Stimulated activated CD4-positive, alpha-beta T cell treated with anti-CD3 and anti-CD28 coated beads, Interleukin-12 subunit alpha, Interleukin-12 subunit beta, amount 100 ng/mL, for 48 hours (primary cell): ENCODE measurements around the gene ZIM2.
"Not testable (repeated sequence)": the region's sequence is repeated elsewhere in the genome, so short reads cannot be mapped to it uniquely, and the experiment has no call there.

Experiments used
- DNase-seq, 3 donors: peaks; one replicate each; pipeline ENCODE4 v3.0.0-alpha.2; 2020; ENCODE audit warnings: low read depth in 2 of 3, low spot score in 1 of 3

ZIM2 gene

DNA sequence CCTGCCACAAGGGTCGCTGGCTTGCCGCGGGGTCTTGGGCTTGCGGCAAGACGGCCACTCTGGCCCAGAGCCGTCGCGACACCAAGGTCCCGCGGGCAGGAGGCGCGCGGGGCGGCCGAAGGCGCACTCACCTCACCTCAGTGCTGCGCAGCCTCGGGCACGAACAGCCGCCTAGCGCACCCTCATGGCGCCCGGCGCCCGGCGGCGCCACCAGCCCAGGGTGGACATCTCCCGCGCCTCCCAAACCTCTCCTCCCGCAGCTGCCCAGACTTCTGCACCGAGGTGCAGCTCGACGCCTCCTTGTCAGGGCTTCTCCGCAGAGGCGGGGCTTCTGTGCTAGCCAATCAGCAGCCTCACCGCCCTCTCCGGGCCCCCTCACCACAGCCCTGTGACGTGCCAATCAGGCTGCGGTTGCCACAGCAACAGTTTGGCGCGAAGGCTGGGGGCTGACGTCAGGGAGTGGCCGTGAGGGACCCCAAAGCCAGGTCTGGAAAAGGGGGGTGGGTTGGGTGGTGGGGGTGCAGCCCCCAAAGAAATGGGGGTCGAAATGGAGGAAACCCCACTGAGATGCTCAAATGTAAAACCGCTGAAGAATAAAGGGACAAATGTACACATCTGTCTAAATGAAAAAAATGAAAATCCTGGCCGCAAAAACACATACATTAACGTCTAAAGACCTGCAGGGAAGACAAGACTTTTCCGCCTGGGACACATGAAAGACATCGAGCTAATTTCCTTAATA is at the start of gene ZIM2, which contains the start of gene PEG3:
TSS of gene ZIM2 (minus strand) at position 276 of the 742 bp plus-strand sequence. CDS start 16,449 bp downstream, outside the sequence.
TSS of gene PEG3 (minus strand) at position 276 of the 742 bp plus-strand sequence. CDS start 16,071 bp downstream, outside the sequence.
- no peak for DNase-seq

DNA sequence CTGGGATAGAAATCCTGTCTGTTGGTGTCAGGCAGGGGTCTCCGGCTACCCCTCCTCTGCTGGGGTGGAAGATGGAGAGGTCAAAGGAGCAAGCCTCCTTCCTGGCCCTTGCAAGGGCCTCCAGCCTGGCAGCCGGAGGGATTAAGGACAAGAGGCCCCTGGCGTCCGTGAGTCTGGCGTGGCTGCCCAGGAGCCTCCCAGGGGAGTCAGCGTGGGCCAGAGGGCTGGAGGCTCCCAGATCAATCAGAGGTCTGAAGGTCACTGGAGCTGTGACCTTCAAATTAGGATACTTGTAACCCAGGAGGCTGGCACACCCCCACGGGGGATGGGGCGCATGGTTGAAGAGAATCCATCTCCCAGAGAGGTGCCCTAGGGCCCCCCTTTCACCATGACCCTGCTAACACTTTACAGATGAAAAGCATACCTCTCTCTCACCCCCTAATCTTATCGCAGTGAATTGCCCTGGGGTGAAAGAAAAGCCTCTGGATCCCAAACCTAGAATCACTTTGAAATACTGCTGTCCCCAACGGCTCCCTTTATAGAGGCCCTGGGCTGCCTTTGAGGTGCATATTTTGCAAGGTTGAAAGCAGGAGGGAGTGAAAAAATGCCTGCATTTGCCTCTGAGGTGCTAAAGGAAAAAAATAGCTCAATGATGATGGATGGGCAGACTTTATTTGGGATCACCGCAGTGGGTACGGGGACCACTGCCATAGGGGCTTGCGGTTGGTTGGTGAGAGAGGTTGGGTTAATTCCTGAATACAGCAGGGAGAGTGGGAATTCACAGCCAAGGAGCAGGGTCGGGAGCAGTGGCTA is 44.9 kb upstream of the ZIM2 start:
- DNase-seq = no peak

GRCh38 chr19:56884441-56884840 is 43.9 kb upstream of the ZIM2 start:
- DNase-seq = no peak

- no peak for DNase-seq
These were observed 40.2 kb upstream of the ZIM2 start for GRCh38 chr19:56880592-56881190.

- no peak for DNase-seq
These were observed 36.7 kb upstream of the ZIM2 start for GRCh38 chr19:56877069-56877715.

DNA sequence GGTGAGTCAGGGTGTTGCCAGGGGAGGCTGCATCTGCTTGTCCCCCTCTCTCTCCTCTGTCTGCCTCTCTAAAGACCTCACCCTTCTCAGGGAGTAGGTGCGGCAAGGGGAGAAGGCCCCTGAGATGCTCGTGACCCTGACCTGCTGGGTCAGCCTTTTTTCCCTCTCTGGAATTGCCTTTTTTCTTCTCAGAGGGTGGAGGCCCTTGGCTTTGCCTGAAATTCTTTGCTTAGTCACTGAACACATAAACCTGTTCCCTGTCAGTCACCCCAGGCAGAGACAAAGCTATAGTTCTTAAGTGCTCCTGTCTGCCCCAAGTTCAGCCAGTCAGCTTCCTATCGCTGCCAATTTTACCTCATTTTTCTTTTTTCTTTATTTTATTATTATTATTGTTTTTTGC is 35.2 kb upstream of the ZIM2 start:
- DNase-seq = no peak

GRCh38 chr19:56874530-56874929 is 34.0 kb upstream of the ZIM2 start:
- no peak for DNase-seq

DNA sequence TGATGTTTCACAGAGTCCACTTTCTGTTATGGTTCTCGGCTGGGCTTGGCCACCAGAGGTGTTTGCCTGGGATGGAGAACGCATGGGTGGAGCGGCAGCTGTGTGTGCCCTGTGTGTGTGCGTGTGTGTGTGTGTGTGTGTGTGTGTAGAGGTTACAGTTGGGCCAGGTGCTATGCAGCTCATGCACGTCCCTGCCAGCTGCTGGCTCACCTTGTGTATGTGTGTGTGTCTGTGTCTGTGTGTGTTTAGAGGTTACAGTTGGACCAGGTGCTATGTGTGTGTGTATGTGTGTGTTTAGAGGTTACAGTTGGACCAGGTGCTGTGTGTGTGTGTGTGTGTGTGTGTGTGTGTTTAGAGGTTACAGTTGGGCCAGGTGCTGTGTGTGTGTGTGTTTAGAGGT is 33.0 kb upstream of the ZIM2 start:
- DNase-seq = no peak

GRCh38 chr19:56869886-56870285 is 29.4 kb upstream of the ZIM2 start:
- DNase-seq = no peak

DNA sequence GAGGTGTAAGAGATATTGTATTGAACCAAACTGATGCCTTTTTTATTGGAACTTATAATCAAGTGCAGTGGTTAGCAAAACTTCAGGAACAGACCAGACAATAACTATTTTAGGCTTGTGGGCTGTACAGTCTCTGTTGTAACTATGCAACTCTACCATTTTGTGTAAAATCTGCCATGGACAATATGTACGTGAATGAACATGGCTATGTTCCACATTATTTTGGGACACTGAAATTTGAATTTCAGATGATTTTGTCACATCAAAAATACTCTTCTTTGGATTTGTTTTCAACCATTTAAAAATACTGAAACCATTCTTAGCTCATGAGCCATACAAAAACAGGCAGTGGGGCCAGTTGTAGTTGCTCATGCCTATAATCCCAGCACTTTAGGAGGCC is 27.9 kb upstream of the ZIM2 start:
- DNase-seq = no peak

- DNase-seq = no peak
These were observed 26.0 kb upstream of the ZIM2 start for GRCh38 chr19:56866538-56866937.

- no peak for DNase-seq
These were observed 24.1 kb upstream of the ZIM2 start for GRCh38 chr19:56864443-56865125.

DNA sequence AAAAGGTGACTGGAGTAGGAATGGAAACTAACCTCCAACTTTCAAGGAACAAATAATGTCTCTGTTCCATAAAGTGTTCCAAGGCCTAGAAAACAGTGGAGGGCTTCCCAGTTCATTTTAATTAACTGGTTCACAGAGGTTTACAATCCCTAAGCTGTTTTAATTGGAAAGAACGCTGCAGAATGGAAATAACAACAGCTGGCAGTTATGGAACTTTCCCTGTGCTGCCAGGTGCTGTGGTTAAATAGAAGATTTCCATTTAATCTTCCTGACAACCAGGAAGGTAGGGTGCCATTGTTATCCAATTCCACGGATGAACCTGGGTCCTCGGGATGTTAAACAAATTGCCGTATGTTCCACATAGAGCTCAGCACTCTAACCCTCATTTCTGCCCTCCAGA is 22.2 kb upstream of the ZIM2 start:
- no peak for DNase-seq

GRCh38 chr19:56860409-56860808 is 19.9 kb upstream of the ZIM2 start:
- not testable (repeated sequence) for DNase-seq

- no peak for DNase-seq
These were observed 17.5 kb upstream of the ZIM2 start for GRCh38 chr19:56858026-56858425.

DNA sequence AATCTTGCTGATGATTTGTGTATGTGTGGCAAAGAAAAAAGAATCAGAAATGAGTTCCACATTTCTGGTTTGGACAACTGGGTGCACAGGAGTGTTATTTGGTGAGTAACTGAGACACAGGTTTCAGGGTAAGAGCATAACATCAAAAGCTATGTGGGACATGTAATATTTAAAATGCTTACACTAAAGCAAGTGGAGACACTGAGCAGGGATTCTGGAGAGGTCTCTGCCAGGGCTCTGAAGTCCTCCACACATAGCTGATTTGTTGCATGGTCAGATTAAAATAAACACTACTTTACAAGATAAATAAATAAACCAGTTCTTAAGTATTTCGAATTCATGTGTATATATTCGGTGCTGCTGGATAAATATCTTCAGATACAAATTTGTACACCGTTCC is 16.3 kb upstream of the ZIM2 start:
- no peak for DNase-seq

GRCh38 chr19:56852361-56852760 is 11.8 kb upstream of the ZIM2 start:
- not testable (repeated sequence) for DNase-seq

GRCh38 chr19:56848166-56848565 is 7.6 kb upstream of the ZIM2 start:
- DNase-seq = no peak

- no peak for DNase-seq
These were observed 1.9 kb upstream of the ZIM2 start for GRCh38 chr19:56842412-56842811.

DNA sequence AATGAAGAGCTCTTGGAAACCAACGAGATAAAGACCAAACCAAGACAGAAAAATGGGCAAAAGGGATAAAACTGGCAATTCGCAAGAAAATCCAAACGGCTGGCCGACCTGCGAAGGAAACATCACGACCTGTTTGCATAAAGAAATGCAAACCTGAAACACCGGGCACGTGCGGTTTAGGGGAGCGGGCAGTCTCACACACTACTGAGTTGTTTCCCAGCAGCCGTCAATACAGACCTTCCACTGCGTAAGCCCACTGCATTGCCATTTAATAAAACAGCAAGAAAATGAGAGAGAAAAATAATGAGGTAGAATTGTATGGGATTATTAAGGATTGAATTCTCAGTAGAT is 642 bp upstream of the ZIM2 start:
- no peak for DNase-seq
